Subcutaneous adipose tissue (tissue), 4 donors: ENCODE data around the gene CCDC120. TPM values are rescaled to one million over a fixed set of nuclear protein-coding genes. Genes with fewer than 3 reads are reported as not detected.

Source experiments
- CTCF ChIP-seq: fragments of 450-650 bp; IDR thresholded peaks from one replicate; pipeline ENCODE4 v1.5.1; 2016; ENCODE audit warnings: low read depth, mild to moderate bottlenecking, control low read depth, antibody characterized with exemption, moderate library complexity
- total RNA-seq, 4 donors: library from RNA; depleted of rRNA; stranded (reverse); fragments of >200 nt; gene quantifications; one replicate each; pipeline ENCODE4 v1.1.0, GENCODE V29; 2016

The CCDC120 gene
- total RNA-seq, 4 donors from 2014 or later, result 0.44 to 3.1 (median 1.2) TPM

- no peak for TF ChIP-seq CTCF
Observed at GRCh38 chrX:49106296-49106695, 47.5 kb downstream of the CCDC120 start.

DNA sequence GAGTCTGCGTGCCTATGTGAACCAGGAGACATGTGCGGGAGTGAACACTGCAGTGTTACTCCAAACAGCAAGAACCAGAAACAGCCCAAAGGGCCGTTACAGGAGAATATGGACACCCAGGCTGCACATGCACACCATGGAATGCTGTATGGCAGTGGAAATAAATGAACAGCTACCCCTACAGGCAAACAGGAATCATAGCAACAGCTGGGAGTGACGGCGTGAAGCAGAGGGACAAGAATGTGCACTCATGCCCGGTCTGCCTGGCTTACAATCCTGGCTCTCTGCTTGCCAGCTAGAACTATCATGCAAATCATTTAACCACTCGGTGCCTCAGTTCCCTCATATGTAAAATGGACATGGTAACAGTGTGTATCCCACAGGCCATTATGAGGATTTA lies 48.1 kb downstream of the CCDC120 start:
- no peak for TF ChIP-seq CTCF

DNA sequence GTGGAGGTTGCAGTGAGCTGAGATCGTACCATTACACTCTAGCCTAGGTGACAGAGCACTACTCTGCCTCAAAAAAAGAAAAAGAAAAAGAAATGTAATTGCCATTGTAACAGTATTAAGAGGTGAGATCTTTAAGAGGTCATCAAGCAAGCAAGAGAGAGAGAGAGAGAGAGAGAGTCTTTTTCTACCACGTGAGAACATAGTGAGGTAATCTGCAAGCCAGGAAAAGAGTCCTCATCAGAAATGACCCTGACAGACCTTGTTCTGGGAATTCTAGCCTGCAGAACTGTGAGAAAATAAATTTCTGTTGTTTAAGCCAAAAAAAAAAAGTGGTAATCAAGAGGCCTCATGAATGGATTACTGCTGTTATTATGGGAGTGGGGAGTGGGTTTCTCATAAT lies 49.8 kb downstream of the CCDC120 start:
- no peak for TF ChIP-seq CTCF

GRCh38 chrX:49110417-49110816 lies 51.6 kb downstream of the CCDC120 start:
- no peak for TF ChIP-seq CTCF

DNA sequence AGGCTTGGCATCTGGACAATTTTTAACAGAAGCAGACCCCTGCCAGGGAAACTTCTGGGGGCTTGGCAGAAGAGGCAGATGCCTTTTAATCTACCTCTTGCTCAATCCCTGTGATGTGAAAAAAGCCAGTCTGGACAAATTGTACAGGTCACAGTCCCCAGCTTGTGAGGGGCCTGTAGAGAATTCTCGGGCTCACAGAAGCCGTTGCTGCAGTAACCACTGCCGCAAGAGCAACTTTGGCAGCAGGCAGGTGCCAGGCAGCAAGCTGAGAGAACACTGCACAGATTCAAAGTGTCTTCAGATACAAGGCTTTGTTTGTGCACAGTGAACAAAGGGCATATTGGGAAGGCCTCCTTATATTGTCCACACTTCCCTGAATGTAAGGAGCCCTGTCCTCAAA lies 53.0 kb downstream of the CCDC120 start:
- no peak for TF ChIP-seq CTCF

DNA sequence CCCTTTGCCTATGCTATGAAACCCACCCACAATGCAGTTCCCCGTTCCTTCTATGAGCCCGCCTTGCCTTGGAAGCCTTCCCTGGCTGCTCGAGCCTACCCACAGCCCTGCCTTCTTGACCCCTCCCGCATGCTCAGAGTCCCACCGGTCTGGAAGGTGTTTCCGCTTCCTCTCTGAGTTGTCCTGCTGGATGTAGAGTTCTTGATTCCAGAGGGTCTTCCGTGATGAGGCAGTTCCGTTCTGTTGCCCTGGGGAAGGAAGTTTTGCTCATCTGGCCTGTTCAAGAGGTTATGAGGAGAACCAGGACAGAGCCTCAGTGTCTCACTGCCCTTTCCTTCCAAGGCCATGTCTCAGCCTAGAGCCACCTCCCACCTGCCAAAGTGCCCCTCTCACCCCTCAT lies 57.3 kb downstream of the CCDC120 start:
- TF ChIP-seq CTCF, result no peak

- TF ChIP-seq CTCF, result no peak
Observed at GRCh38 chrX:49116716-49117115, 57.9 kb downstream of the CCDC120 start.
